ENCODE measurements around the gene CENPP. TPM values are rescaled to one million over a fixed set of nuclear protein-coding genes. Genes with fewer than 3 reads are reported as not detected.

CENPP gene
- total RNA-seq, 1 donor from 2014 or later: 5.4 TPM

DNA sequence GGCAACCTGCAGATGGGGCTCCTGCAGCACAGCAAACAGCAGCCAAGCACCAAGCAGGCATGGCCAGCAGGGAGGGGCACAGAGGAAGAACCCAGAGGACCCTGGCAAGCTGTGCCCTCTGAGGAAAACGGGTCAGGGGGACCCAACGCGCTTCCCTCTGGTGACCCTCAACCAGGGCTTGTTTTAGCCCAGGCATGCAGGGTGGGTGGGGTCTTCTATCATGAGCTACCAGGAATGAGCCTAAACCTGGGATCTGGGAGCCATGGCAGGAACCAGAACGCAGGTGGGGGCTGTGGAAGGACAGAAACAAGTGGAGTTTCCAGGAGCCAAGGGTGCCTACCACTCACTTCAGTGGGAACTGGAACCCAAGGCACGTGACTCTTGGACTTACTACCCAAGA lies 323.3 kb downstream of the CENPP start:
- Histone ChIP-seq H3K27ac (replicated peaks) (no peak overlapping the region), H3K27me3 (ENCODE audit: low read depth) (no peaks in the 10 kb centered on the region), H3K36me3 (peaks cover 75% of the 10 kb centered on the region), H3K9me3 (replicated peaks) (peaks cover 13% of the 10 kb centered on the region), H3K4me3 (no peak overlapping the region), H3K4me1 (peaks cover 31% of the 10 kb centered on the region)
- TF ChIP-seq, protein P1, sequence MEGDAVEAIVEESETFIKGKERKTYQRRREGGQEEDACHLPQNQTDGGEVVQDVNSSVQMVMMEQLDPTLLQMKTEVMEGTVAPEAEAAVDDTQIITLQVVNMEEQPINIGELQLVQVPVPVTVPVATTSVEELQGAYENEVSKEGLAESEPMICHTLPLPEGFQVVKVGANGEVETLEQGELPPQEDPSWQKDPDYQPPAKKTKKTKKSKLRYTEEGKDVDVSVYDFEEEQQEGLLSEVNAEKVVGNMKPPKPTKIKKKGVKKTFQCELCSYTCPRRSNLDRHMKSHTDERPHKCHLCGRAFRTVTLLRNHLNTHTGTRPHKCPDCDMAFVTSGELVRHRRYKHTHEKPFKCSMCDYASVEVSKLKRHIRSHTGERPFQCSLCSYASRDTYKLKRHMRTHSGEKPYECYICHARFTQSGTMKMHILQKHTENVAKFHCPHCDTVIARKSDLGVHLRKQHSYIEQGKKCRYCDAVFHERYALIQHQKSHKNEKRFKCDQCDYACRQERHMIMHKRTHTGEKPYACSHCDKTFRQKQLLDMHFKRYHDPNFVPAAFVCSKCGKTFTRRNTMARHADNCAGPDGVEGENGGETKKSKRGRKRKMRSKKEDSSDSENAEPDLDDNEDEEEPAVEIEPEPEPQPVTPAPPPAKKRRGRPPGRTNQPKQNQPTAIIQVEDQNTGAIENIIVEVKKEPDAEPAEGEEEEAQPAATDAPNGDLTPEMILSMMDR (IDR thresholded peaks at IDR 0.05; ENCODE audit: borderline replicate concordance): no peak
- no peak for DNase-seq
- intact Hi-C loops (cut with micrococcal nuclease): no loop called here

DNA sequence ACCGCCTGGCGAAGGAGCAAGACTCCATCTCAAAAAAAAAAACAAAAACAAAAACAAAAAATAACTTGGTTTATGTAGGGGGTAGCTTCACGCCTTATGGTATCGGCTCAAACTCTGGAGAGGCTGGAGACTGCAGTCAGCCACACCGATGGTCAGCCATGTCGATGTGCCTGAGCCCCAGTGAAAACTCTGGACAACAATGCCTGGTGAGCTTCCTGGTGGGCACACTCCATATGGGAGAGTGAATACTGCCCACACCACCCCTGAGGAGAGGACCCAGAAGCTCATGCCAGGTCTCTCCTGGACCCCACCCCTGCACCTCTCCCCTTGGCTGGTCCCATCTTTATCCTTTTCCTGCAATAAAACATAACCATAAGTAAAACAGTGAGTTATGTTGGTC lies 324.5 kb downstream of the CENPP start:
- peaks cover 38% of the 10 kb centered on the region for H3K4me1 ChIP-seq
- no peaks in the 10 kb centered on the region for H3K27me3 ChIP-seq (ENCODE audit: low read depth)
- peaks cover 11% of the 10 kb centered on the region for H3K9me3 ChIP-seq (replicated peaks)
- intact Hi-C loops (cut with micrococcal nuclease): no loop called here
- H3K36me3 ChIP-seq: peaks cover 67% of the 10 kb centered on the region
- DNase-seq: no peak
- TF ChIP-seq, protein P1 (IDR thresholded peaks at IDR 0.05; ENCODE audit: borderline replicate concordance): no peak
- no peak overlapping the region for H3K4me3 ChIP-seq
- peak overlapping the region; percentile 64 for H3K27ac ChIP-seq (replicated peaks)

DNA sequence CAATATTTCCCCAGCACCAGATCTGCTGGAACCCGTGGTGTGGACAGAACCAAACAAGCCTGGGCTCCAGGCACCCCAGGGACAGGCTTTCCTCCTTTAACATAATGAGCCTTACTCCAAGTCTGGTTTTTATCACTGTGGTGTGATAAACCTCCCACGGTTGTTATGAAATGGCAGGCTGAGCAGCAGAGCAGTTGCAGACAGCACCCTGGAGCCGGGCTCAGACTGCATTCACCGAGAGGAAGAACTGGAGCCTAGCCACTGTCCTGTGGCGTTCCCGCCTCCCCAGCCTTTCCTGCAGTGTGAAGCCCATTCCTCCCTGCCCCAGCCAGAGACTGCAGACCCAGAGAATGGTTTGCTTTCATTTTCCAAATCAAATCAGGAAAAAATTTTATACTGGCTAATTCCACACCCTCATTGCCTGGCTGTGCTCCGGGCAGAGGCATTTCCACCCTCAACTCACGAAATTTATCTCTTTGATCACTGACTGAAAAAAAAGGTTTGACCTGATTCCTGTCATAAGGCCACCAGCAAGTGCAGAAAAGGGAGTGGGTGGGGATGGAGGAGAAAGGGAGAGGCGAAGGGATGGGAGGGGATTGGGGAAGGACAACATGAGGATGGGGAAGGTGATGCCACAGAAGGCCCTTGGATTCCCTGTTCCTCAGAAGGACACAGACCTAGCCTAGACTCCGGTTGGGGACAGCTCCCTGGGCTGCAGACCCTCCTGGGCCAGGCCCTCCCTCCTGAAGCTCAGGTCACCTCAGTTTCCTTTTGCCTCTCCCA lies 325.3 kb downstream of the CENPP start:
- Histone ChIP-seq H3K4me1 (peaks cover 39% of the 10 kb centered on the region), H3K9me3 (replicated peaks) (peaks cover 4% of the 10 kb centered on the region), H3K27ac (replicated peaks) (peak overlapping the region; percentile 64), H3K27me3 (ENCODE audit: low read depth) (no peaks in the 10 kb centered on the region), H3K36me3 (peaks cover 61% of the 10 kb centered on the region), H3K4me3 (no peak overlapping the region)
- TF ChIP-seq, protein P1 (IDR thresholded peaks at IDR 0.05; ENCODE audit: borderline replicate concordance): no peak
- intact Hi-C loops (cut with micrococcal nuclease): no loop called here
- peak; percentile 72 for DNase-seq

DNA sequence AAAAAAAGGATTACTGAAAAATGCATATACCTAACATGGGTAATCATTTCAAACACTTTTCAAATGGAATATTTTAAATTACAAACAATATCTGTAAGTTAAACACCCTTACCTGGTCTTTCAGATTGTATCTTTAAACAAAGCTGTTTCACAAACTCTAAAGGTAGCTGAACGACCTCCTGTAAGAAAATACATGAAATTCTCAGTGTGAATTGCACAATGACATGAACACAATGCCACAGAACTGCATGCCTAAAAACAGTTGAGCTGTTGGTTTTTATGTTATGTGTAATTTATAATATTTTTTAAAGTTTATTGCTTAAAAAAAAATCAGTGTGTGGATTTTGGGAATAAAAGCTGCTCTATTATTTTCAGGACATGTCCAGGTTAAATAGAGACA lies 326.7 kb downstream of the CENPP start:
- Histone ChIP-seq H3K27ac (replicated peaks) (no peak overlapping the region), H3K4me3 (no peak overlapping the region), H3K27me3 (ENCODE audit: low read depth) (no peaks in the 10 kb centered on the region), H3K36me3 (peaks cover 48% of the 10 kb centered on the region), H3K9me3 (replicated peaks) (no peaks in the 10 kb centered on the region), H3K4me1 (peaks cover 44% of the 10 kb centered on the region)
- DNase-seq: no peak
- TF ChIP-seq, protein P1 (IDR thresholded peaks at IDR 0.05; ENCODE audit: borderline replicate concordance): no peak
- intact Hi-C loops (cut with micrococcal nuclease): no loop called here

DNA sequence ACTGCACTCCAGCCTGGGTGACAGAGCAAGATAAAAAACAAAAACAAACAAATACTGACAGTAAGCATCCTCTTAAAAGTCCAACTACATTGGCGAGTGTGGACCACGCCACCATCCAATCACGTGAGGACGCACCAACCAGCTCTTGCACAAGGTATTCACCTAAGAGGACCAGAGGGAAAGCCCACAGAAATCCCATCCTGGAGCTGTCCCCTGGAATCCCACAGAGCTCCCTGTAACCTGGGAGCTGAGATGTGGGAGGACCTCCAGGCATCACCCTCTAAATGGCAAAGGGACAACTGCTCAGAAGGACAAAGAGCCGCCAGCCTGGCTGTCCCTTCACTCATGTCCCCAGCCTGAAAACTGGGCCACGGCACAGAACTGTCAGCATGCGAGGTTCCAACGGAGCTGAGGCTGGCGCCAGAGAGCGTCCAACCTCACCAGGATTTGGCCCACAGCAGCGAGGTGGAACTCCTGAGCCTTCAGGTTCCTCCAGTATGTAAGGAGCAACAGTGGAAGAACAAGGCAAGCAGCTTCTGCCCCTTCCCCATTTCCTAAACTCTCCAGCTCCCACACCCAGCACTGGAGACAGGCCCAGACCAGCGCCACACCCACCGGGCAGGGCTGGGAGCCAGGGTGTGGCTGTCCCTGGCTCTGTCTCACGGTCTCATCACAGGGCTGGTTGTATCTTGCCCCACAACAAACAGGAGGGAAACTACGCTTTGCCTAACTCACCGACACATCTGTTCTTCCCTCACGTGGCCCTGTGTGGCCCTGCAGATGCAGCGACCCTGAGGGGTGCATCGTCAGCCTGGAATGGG lies 328.9 kb downstream of the CENPP start:
- no peak for DNase-seq
- intact Hi-C loops (cut with micrococcal nuclease): no loop called here
- peaks cover 33% of the 10 kb centered on the region for H3K36me3 ChIP-seq
- TF ChIP-seq, protein P1 (IDR thresholded peaks at IDR 0.05; ENCODE audit: borderline replicate concordance): no peak
- no peaks in the 10 kb centered on the region for H3K9me3 ChIP-seq (replicated peaks)
- peak overlapping the region; percentile 34 for H3K27ac ChIP-seq (replicated peaks)
- H3K4me3 ChIP-seq: no peak overlapping the region
- peaks cover 40% of the 10 kb centered on the region for H3K4me1 ChIP-seq
- no peaks in the 10 kb centered on the region for H3K27me3 ChIP-seq (ENCODE audit: low read depth)

Measured in left ventricle myocardium inferior (tissue), 1 donor.